Measurements from ENCODE around the gene TAS2R38. TPM values are rescaled to one million over a fixed set of nuclear protein-coding genes. Genes with fewer than 3 reads are reported as not detected.
"Not testable (repeated sequence)": the region's sequence is repeated elsewhere in the genome, so short reads cannot be mapped to it uniquely, and the experiment has no call there.

Gene TAS2R38
- total RNA-seq, 1 donor from 2014 or later = not detected

DNA sequence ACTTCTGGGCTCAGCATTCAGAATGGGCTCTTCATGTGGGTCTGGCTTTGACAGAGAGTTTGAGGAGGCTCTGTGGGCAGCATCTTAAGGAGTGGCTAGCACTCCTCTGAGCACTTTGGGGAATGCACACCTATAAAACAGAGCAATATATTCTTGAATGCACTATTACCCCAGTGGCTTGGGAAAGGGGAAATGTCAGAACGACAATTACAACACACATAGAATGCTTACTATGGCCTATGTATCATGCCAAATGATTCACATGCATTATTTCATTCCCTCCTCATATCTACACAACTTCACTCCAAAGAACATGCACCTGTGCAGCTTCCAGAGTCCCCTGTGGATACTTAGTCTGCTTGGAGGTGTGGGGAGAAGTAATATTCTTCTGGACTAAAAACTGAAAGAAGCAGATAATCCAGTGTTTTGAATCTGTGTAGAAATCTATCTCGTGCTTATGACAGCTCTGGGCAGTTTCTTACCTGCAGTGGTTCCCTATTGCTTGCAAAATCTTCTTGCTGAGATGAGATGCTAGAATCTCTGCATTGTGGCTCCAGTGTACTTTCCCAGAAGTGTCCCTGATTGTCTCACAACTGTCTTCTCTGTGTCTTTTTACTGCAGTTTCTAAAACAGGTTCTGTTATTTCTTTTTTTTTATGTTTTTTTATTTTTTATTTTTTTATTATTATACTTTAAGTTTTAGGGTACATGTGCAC is 16.6 kb upstream of the TAS2R38 start:
- no peaks in the 10 kb centered on the region for H3K36me3 Mint-ChIP-seq
- no peak overlapping the region for H3K4me3 Mint-ChIP-seq

DNA sequence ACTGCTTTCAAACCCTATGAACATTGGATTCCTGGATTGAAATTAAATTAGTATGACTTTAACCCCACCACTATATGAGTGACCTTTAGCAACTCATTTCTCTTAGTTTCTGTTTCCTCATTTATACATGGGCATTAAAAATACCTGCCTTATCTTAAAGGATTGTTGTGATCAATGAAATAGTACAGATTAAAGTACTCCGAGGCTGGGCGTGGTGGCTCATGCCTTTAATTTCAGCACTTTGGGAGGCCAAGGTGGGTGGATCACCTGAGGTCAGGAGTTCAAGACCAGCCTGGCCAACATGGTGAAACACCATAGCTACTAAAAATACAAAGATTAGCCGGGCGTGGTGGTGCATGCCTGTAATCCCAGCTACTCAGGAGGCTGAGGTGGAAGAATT is 14.2 kb upstream of the TAS2R38 start:
- not testable (repeated sequence) for H3K4me3 Mint-ChIP-seq; H3K27ac Mint-ChIP-seq; H3K36me3 Mint-ChIP-seq; DNase-seq (ENCODE audit: extremely low spot score, unreplicated experiment); H3K4me1 Mint-ChIP-seq (ENCODE audit: unreplicated experiment); H3K9me3 Mint-ChIP-seq; H3K27me3 Mint-ChIP-seq

More for the DNA sequence above, 16.6 kb upstream of the TAS2R38 start:
- Mint-ChIP-seq H3K9me3 (no peaks in the 10 kb centered on the region), H3K27ac (no peak overlapping the region), H3K27me3 (peaks cover 9% of the 10 kb centered on the region), H3K4me1 (ENCODE audit: unreplicated experiment) (no peaks in the 10 kb centered on the region)
- TF ChIP-seq, protein P1, sequence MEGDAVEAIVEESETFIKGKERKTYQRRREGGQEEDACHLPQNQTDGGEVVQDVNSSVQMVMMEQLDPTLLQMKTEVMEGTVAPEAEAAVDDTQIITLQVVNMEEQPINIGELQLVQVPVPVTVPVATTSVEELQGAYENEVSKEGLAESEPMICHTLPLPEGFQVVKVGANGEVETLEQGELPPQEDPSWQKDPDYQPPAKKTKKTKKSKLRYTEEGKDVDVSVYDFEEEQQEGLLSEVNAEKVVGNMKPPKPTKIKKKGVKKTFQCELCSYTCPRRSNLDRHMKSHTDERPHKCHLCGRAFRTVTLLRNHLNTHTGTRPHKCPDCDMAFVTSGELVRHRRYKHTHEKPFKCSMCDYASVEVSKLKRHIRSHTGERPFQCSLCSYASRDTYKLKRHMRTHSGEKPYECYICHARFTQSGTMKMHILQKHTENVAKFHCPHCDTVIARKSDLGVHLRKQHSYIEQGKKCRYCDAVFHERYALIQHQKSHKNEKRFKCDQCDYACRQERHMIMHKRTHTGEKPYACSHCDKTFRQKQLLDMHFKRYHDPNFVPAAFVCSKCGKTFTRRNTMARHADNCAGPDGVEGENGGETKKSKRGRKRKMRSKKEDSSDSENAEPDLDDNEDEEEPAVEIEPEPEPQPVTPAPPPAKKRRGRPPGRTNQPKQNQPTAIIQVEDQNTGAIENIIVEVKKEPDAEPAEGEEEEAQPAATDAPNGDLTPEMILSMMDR (conservative IDR thresholded peaks at IDR 0.05) = no peak
- DNase-seq (ENCODE audit: extremely low spot score, unreplicated experiment) = no peak

DNA sequence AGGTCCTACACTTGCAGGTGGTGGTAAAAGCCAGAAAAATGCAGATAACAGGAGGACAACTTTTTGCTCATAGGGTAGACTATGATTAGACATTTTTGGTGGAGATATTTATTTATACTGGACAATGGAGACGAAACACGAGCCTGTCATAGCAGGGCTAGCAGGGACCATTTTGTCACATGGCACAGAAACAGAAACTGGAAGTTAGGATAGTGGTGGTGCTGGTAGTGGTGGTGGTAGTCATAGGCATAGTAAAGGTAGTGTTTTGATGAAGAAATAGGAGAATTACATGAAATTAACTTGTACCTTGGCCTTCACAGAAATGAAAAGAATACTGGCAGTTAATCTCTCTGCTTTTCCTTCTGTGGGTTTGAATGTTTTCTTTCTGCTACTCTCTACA is 13.3 kb upstream of the TAS2R38 start:
- no peaks in the 10 kb centered on the region for H3K36me3 Mint-ChIP-seq
- H3K9me3 Mint-ChIP-seq = no peaks in the 10 kb centered on the region
- H3K27me3 Mint-ChIP-seq = peaks cover 9% of the 10 kb centered on the region
- DNase-seq (ENCODE audit: extremely low spot score, unreplicated experiment) = no peak
- H3K4me3 Mint-ChIP-seq = no peak overlapping the region
- no peaks in the 10 kb centered on the region for H3K4me1 Mint-ChIP-seq (ENCODE audit: unreplicated experiment)
- H3K27ac Mint-ChIP-seq = no peak overlapping the region
- TF ChIP-seq, protein P1 (conservative IDR thresholded peaks at IDR 0.05) = no peak

DNA sequence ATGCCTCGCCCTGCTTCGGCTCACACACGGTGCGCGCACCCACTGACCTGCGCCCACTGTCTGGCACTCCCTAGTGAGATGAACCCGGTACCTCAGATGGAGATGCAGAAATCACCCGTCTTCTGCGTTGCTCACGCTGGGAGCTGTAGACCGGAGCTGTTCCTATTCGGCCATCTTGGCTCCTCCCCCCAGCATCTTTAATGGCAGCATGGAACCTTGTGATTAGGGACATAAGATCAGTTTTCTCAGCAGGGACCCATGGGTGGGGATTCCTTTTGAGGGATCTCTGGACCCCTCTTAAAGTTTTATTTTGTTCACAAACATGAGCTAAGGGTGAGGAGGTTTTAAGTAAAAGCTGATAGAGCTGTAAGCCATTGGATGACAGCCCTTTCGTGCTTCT is 12.4 kb upstream of the TAS2R38 start:
- DNase-seq (ENCODE audit: extremely low spot score, unreplicated experiment); H3K36me3 Mint-ChIP-seq; H3K27ac Mint-ChIP-seq; H3K4me1 Mint-ChIP-seq (ENCODE audit: unreplicated experiment); H3K27me3 Mint-ChIP-seq; H3K4me3 Mint-ChIP-seq; H3K9me3 Mint-ChIP-seq: not testable (repeated sequence)

- TF ChIP-seq, protein P1 (conservative IDR thresholded peaks at IDR 0.05) = no peak
- H3K36me3 Mint-ChIP-seq = no peaks in the 10 kb centered on the region
- peaks cover 6% of the 10 kb centered on the region for H3K9me3 Mint-ChIP-seq
- no peak for DNase-seq (ENCODE audit: extremely low spot score, unreplicated experiment)
- no peaks in the 10 kb centered on the region for H3K4me1 Mint-ChIP-seq (ENCODE audit: unreplicated experiment)
- H3K27me3 Mint-ChIP-seq = peaks cover 7% of the 10 kb centered on the region
- no peak overlapping the region for H3K27ac Mint-ChIP-seq
- no peak overlapping the region for H3K4me3 Mint-ChIP-seq
Measured at GRCh38 chr7:141979568-141979967, 6.0 kb upstream of the TAS2R38 start.

GRCh38 chr7:141978351-141978750 is 4.8 kb upstream of the TAS2R38 start:
- Mint-ChIP-seq H3K4me1 (ENCODE audit: unreplicated experiment) (no peaks in the 10 kb centered on the region), H3K4me3 (no peak overlapping the region), H3K9me3 (peaks cover 6% of the 10 kb centered on the region), H3K36me3 (no peaks in the 10 kb centered on the region), H3K27me3 (peaks cover 12% of the 10 kb centered on the region), H3K27ac (no peak overlapping the region)
- no peak for DNase-seq (ENCODE audit: extremely low spot score, unreplicated experiment)
- TF ChIP-seq, protein P1 (conservative IDR thresholded peaks at IDR 0.05) = no peak
